GM19372 (cell line): Measurements from ENCODE around the gene MRPS24.
"Not testable (repeated sequence)": the region's sequence is repeated elsewhere in the genome, so short reads cannot be mapped to it uniquely, and the experiment has no call there.

Experiments used
- ATAC-seq: cut with Tn5 transposase; IDR thresholded peaks from one replicate; pipeline ENCODE4 v1.9.1; 2021; ENCODE audit warnings: mild to moderate bottlenecking, low read depth, moderate library complexity; ENCODE audit not compliant: unreplicated experiment

Gene MRPS24

DNA sequence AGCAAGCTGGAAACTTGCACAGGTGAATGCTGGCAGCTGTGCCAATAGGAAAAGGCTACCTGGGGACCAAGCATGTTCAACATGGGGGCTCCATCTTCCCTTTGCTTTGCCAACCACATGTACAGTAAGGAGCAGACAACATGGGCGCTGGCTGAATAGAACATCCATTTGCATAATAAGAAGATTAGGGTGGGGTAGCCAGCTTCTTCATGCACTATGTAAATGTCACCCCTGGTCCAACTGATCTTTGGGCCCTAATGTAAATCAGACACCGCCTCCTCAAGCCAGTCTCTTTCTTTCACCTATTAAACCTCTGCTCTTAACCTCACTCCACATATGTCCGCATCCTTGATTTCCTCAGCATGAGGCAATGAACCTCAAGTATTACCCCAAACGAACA, 26.0 kb downstream of the MRPS24 start:
- no peak for ATAC-seq

DNA sequence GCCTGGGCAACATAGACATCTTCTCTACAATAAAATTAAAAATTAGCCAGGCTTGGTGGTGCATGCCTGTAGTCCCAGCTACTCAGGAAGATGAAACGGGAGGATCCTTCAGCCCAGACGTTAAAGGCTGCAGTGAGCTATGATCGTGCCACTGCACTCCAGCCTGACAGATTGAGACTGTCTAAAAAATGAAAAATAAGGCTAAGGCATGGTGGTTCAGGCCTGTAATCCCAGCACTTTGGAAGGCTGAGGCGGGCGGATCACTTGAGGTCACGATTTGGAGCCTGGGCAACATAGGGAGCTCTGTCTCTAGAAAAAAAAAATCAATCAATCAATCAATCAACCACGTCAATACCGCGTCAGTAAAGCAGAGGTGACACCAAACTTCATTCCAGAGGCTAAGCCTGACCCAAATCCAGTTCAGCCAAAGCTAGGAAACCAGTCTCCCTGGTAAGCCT, 31.1 kb downstream of the MRPS24 start:
- no peak for ATAC-seq

DNA sequence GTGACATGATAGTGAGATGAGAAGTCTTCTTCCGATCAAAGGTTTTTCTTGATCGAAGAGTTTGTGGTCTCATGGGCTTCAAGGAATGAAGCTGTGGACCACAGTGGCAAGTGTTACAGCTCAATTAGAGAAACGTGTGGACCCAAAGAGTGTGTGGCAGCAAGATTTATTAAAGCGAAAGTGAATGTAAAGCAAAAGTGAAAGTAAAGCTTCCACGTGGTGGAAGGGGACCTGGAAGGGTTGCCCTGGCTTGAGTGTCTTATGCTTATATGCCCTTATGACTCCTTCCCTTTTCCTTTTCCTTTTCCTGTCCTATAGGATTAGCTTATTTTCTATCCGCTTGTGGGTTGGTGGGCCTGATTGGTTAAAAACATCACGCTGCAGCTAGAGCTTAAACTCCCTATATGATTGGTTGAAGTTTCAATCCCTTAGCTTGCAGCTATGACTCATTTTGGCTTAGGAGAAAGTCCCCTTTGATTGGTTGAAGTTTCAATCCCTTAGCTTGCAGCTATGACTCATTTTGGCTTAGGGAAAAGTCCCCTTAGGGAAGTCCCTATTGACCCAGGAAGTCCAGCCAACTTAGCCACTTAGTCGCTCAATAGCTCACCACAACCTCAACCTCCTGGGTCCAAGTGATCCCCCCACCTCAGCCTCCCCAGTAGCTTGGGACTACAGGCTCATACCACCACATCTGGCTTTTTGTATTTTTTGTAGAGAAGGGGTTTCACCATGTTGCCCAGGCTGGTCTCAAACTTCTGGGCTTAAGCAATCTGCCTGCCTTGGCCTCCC, 34.7 kb downstream of the MRPS24 start:
- no peak for ATAC-seq

DNA sequence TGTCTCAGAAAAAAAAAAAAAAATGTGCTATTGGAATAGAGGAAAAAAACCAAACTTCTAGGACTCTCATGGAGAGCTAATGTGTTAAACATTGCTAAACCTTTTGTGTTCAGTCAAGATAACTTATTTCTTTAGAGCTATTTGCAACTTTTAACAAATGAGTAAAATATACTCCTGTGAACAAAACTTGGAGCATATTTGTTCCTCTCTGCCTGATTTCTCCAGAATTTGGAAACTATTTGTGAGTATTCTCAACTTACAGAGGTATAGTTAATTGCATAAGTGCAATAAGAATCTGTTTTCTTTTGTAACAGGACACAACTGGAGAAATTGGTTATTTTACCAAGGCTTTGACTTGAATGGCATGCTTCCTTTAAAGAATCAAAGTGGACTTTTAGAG, 38.4 kb downstream of the MRPS24 start:
- ATAC-seq, result not testable (repeated sequence)

DNA sequence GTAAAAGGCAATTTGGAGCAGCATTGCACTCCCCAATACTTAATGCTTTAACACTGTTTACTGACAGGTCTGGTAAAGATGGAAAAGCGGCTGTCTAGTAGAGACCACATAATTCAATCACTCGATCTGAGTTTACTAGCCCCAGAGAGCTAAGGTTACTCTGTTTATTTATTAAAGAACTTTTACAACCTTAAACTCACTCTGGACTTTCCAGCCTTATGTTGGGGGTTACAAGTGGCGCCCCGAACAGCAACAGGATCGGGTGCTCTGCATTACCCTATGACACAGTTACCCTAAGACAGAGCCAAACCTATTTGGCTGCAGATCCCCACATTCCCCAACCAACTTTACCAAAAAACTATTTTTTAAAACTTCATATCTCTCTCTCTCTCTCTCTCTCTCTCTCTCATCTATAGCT, 43.9 kb downstream of the MRPS24 start:
- ATAC-seq, result no peak

DNA sequence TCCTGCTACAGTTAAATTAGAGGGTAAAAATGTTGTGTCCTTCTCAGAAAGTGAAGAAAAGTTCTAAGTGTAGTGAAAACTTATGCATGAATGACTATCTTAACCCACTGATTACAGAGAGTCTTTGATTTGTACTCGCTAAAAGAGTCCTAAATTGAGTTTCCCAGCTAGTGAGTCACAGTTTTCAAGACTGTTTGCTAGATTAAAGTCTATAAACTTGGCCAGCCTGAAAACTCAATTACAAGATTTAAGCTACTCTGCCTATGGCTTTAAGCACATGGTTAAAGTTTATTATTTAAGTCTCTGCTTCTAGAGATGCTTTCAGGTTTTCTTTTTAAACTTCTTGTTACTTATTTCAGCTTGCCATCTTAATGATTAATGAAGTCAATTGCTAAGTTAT, 44.4 kb downstream of the MRPS24 start:
- no peak for ATAC-seq

DNA sequence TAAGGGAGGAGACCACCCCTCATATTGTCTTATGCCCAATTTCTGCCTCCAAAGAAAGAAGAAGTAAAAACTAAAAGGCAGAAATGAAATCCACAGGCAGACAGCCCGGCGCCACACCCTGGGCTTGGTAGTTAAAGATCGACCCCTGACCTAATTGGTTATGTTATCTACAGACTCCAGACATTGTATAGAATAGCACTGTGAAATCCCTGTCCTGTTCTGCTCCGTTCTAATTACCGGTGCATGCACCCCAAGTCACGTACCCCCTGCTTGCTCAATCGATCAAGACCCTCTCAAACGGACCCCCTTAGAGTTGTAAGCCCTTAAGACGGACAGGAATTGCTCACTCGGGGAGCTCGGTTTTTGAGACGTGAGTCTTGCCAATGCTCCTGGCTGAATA, 44.8 kb downstream of the MRPS24 start:
- ATAC-seq, result not testable (repeated sequence)

DNA sequence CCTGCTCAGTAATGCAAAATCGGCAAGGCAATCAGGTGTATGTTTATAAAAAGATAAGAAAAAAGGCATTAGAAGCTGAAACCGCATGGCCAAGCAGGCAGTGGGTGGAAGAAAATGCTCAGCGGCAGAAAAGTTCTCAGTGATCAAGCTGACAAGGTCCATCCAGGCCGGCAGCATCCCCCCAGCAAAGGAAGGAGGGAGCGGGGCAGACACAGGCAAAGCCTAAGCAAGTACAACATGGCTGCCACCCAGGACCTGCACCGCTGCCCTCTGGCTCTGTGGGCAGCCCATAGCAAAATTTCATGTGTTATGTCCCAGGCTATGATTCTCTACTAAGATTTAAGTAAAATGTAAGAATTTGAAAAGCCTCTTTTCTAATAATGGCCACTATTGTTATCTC, 45.4 kb downstream of the MRPS24 start:
- no peak for ATAC-seq

DNA sequence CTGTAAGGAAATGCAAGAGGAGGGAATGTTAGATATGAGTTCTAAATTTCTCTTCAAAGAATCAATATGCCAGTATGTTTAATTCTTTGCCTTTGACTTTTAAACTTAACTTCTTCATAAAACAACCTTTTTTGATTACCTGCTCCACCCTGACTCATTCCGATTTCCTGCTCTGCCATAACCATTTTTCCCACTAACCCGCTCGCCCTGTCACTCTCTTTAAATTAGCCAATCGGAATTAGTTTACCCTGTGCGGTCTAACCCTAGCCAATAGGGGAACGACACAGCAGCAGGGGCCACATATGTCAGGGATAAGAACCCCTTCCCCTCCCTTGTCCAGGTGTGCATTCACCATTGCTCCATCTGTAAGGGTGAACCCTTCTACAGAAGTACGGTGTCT, 45.9 kb downstream of the MRPS24 start:
- not testable (repeated sequence) for ATAC-seq
